ENCODE data around the gene ANGPTL2. TPM values are rescaled to one million over a fixed set of nuclear protein-coding genes. Genes with fewer than 3 reads are reported as not detected.

ANGPTL2 gene
- total RNA-seq, 5 donors from 2014 or later (not counting 1 experiment from before 2014, with no cell fraction given), result 0.10 to 0.82 (median 0.13) TPM; not detected in 2

GRCh38 chr9:127131871-127132270, 9.4 kb upstream of the ANGPTL2 start:
- peaks cover 0 to 9% of the 10 kb centered on the region in 2 experiments for H3K27me3 ChIP-seq (replicated peaks in 1 of 2; ENCODE audit: control insufficient read depth in 2 of 2, extremely low read depth in 1 of 2, insufficient read depth in 2 of 2, low read length in 1 of 2)
- no peaks in the 10 kb centered on the region for H3K9me3 ChIP-seq
- ChIA-PET CTCF (no interaction called here), POLR2A (no interaction called here)
- peaks cover 0 to 12% of the 10 kb centered on the region in 2 donors for H3K27me3 Mint-ChIP-seq
- no peaks in the 10 kb centered on the region for H3K36me3 ChIP-seq (ENCODE audit: control insufficient read depth in 2 of 2, extremely low read depth in 1 of 2, insufficient read depth in 1 of 2, low read length in 1 of 2)
- H3K4me1 ChIP-seq (ENCODE audit: control insufficient read depth in 1 of 2, extremely low read depth in 1 of 2, insufficient read depth in 2 of 2, low read length in 2 of 2), result no peaks in the 10 kb centered on the region
- no peaks in the 10 kb centered on the region for H3K9me3 Mint-ChIP-seq
- DNase-seq, result no peak
- ATAC-seq (replicated peaks in 1 of 4), result no peak
- no peak overlapping the region for H3K4me3 Mint-ChIP-seq
- H3K4me3 ChIP-seq (ENCODE audit: control insufficient read depth in 1 of 2, extremely low read depth in 1 of 2, low read length in 1 of 2), result no peak overlapping the region
- peaks cover 4% of the 10 kb centered on the region for H3K36me3 Mint-ChIP-seq
- no peak overlapping the region for H3K27ac Mint-ChIP-seq
- WGBS (ENCODE audit: insufficient coverage), result 72% methylated on average over 5 of the region's 6 CpGs
- no peak overlapping the region for H3K27ac ChIP-seq (ENCODE audit: low read length)
- H3K4me1 Mint-ChIP-seq, result no peaks in the 10 kb centered on the region

GRCh38 chr9:127130661-127131538, 8.5 kb upstream of the ANGPTL2 start:
- Mint-ChIP-seq H3K4me1 (no peaks in the 10 kb centered on the region), H3K27me3 (peaks cover 0 to 16% of the 10 kb centered on the region in 2 donors), H3K36me3 (peaks cover 4% of the 10 kb centered on the region), H3K9me3 (no peaks in the 10 kb centered on the region), H3K4me3 (no peak overlapping the region), H3K27ac (no peak overlapping the region)
- DNase-seq, result no peak
- no peaks in the 10 kb centered on the region for H3K4me1 ChIP-seq (ENCODE audit: control insufficient read depth in 1 of 2, extremely low read depth in 1 of 2, insufficient read depth in 2 of 2, low read length in 2 of 2)
- WGBS (ENCODE audit: insufficient coverage), result 83% methylated on average over 1 of the region's 10 CpGs
- no peaks in the 10 kb centered on the region for H3K9me3 ChIP-seq
- no peak overlapping the region for H3K4me3 ChIP-seq (ENCODE audit: control insufficient read depth in 1 of 2, extremely low read depth in 1 of 2, low read length in 1 of 2)
- ChIA-PET CTCF (no interaction called here), POLR2A (no interaction called here)
- peaks cover 0 to 6% of the 10 kb centered on the region in 2 experiments for H3K27me3 ChIP-seq (replicated peaks in 1 of 2; ENCODE audit: control insufficient read depth in 2 of 2, extremely low read depth in 1 of 2, insufficient read depth in 2 of 2, low read length in 1 of 2)
- H3K36me3 ChIP-seq (ENCODE audit: control insufficient read depth in 2 of 2, extremely low read depth in 1 of 2, insufficient read depth in 1 of 2, low read length in 1 of 2), result no peaks in the 10 kb centered on the region
- no peak overlapping the region for H3K27ac ChIP-seq (ENCODE audit: low read length)
- no peak for ATAC-seq (replicated peaks in 1 of 4)

- Mint-ChIP-seq H3K4me1 (no peaks in the 10 kb centered on the region), H3K27ac (no peak overlapping the region), H3K4me3 (no peak overlapping the region), H3K27me3 (peaks cover 0 to 16% of the 10 kb centered on the region in 2 donors), H3K36me3 (peaks cover 4% of the 10 kb centered on the region), H3K9me3 (no peaks in the 10 kb centered on the region)
- 100% methylated on average over 1 of the region's 2 CpGs for WGBS (ENCODE audit: insufficient coverage)
- Histone ChIP-seq H3K4me3 (ENCODE audit: control insufficient read depth in 1 of 2, extremely low read depth in 1 of 2, low read length in 1 of 2) (no peak overlapping the region), H3K27me3 (replicated peaks in 1 of 2; ENCODE audit: control insufficient read depth in 2 of 2, extremely low read depth in 1 of 2, insufficient read depth in 2 of 2, low read length in 1 of 2) (peaks cover 0 to 6% of the 10 kb centered on the region in 2 experiments), H3K27ac (ENCODE audit: low read length) (no peak overlapping the region), H3K9me3 (no peaks in the 10 kb centered on the region), H3K4me1 (ENCODE audit: control insufficient read depth in 1 of 2, extremely low read depth in 1 of 2, insufficient read depth in 2 of 2, low read length in 2 of 2) (no peaks in the 10 kb centered on the region), H3K36me3 (ENCODE audit: control insufficient read depth in 2 of 2, extremely low read depth in 1 of 2, insufficient read depth in 1 of 2, low read length in 1 of 2) (no peaks in the 10 kb centered on the region)
- ChIA-PET POLR2A (no interaction called here), CTCF (no interaction called here)
- DNase-seq, result no peak
- ATAC-seq (replicated peaks in 1 of 4), result no peak
Observed at GRCh38 chr9:127130235-127130634, 7.8 kb upstream of the ANGPTL2 start.

GRCh38 chr9:127129718-127130085, 7.3 kb upstream of the ANGPTL2 start:
- no peaks in the 10 kb centered on the region for H3K4me1 ChIP-seq (ENCODE audit: control insufficient read depth in 1 of 2, extremely low read depth in 1 of 2, insufficient read depth in 2 of 2, low read length in 2 of 2)
- no peak overlapping the region for H3K27ac ChIP-seq (ENCODE audit: low read length)
- POLR2A ChIA-PET, result no interaction called here
- Mint-ChIP-seq H3K4me3 (no peak overlapping the region), H3K27ac (no peak overlapping the region), H3K9me3 (no peaks in the 10 kb centered on the region), H3K27me3 (peaks cover 0 to 16% of the 10 kb centered on the region in 2 donors), H3K36me3 (peaks cover 4% of the 10 kb centered on the region), H3K4me1 (no peaks in the 10 kb centered on the region)
- no peaks in the 10 kb centered on the region for H3K9me3 ChIP-seq
- DNase-seq (no peak), ATAC-seq (replicated peaks in 1 of 4) (no peak)
- H3K36me3 ChIP-seq (ENCODE audit: control insufficient read depth in 2 of 2, extremely low read depth in 1 of 2, insufficient read depth in 1 of 2, low read length in 1 of 2), result no peaks in the 10 kb centered on the region
- CTCF ChIA-PET, result no interaction called here
- 81% methylated on average over 3 of the region's 3 CpGs for WGBS (ENCODE audit: insufficient coverage)
- peaks cover 0 to 6% of the 10 kb centered on the region in 2 experiments for H3K27me3 ChIP-seq (replicated peaks in 1 of 2; ENCODE audit: control insufficient read depth in 2 of 2, extremely low read depth in 1 of 2, insufficient read depth in 2 of 2, low read length in 1 of 2)
- H3K4me3 ChIP-seq (ENCODE audit: control insufficient read depth in 1 of 2, extremely low read depth in 1 of 2, low read length in 1 of 2), result no peak overlapping the region

GRCh38 chr9:127129073-127129717, 6.8 kb upstream of the ANGPTL2 start:
- peaks cover 1% of the 10 kb centered on the region for H3K36me3 Mint-ChIP-seq
- no peak for ATAC-seq (replicated peaks in 1 of 4)
- no peak overlapping the region for H3K27ac ChIP-seq (ENCODE audit: low read length)

GRCh38 chr9:127128341-127129072, 6.1 kb upstream of the ANGPTL2 start:
- Mint-ChIP-seq H3K27ac (no peak overlapping the region), H3K36me3 (no peaks in the 10 kb centered on the region), H3K4me1 (no peaks in the 10 kb centered on the region), H3K27me3 (peaks cover 0 to 12% of the 10 kb centered on the region in 2 donors), H3K9me3 (no peaks in the 10 kb centered on the region), H3K4me3 (no peak overlapping the region)
- no peaks in the 10 kb centered on the region for H3K4me1 ChIP-seq (ENCODE audit: control insufficient read depth in 1 of 2, extremely low read depth in 1 of 2, insufficient read depth in 2 of 2, low read length in 2 of 2)
- no peaks in the 10 kb centered on the region for H3K9me3 ChIP-seq
- CTCF ChIA-PET, result no interaction called here
- no peaks in the 10 kb centered on the region for H3K36me3 ChIP-seq (ENCODE audit: control insufficient read depth in 2 of 2, extremely low read depth in 1 of 2, insufficient read depth in 1 of 2, low read length in 1 of 2)
- no peak overlapping the region for H3K27ac ChIP-seq (ENCODE audit: low read length)
- WGBS (ENCODE audit: insufficient coverage), result 86% methylated on average over 7 of the region's 9 CpGs
- DNase-seq (no peak), ATAC-seq (replicated peaks in 1 of 4) (no peak)
- H3K27me3 ChIP-seq (replicated peaks in 1 of 2; ENCODE audit: control insufficient read depth in 2 of 2, extremely low read depth in 1 of 2, insufficient read depth in 2 of 2, low read length in 1 of 2), result peaks cover 0 to 3% of the 10 kb centered on the region in 2 experiments
- H3K4me3 ChIP-seq (ENCODE audit: control insufficient read depth in 1 of 2, extremely low read depth in 1 of 2, low read length in 1 of 2), result no peak overlapping the region
- POLR2A ChIA-PET, result no interaction called here

More at GRCh38 chr9:127129073-127129717, 6.8 kb upstream of the ANGPTL2 start:
- no peaks in the 10 kb centered on the region for H3K4me1 ChIP-seq (ENCODE audit: control insufficient read depth in 1 of 2, extremely low read depth in 1 of 2, insufficient read depth in 2 of 2, low read length in 2 of 2)
- H3K4me3 ChIP-seq (ENCODE audit: control insufficient read depth in 1 of 2, extremely low read depth in 1 of 2, low read length in 1 of 2), result no peak overlapping the region
- H3K9me3 ChIP-seq, result no peaks in the 10 kb centered on the region
- Mint-ChIP-seq H3K27me3 (peaks cover 0 to 11% of the 10 kb centered on the region in 2 donors), H3K9me3 (no peaks in the 10 kb centered on the region), H3K4me1 (no peaks in the 10 kb centered on the region), H3K4me3 (no peak overlapping the region), H3K27ac (no peak overlapping the region)
- peaks cover 0 to 6% of the 10 kb centered on the region in 2 experiments for H3K27me3 ChIP-seq (replicated peaks in 1 of 2; ENCODE audit: control insufficient read depth in 2 of 2, extremely low read depth in 1 of 2, insufficient read depth in 2 of 2, low read length in 1 of 2)
- DNase-seq, result no peak
- 77% methylated on average over 3 of the region's 5 CpGs for WGBS (ENCODE audit: insufficient coverage)
- POLR2A ChIA-PET, result no interaction called here
- H3K36me3 ChIP-seq (ENCODE audit: control insufficient read depth in 2 of 2, extremely low read depth in 1 of 2, insufficient read depth in 1 of 2, low read length in 1 of 2), result no peaks in the 10 kb centered on the region
- CTCF ChIA-PET, result no interaction called here

All from T-cell (primary cell).